SK-N-SH (cell line): ENCODE results near the gene CRYBG2. TPM values are rescaled to one million over a fixed set of nuclear protein-coding genes. Genes with fewer than 3 reads are reported as not detected.
A peak's percentile ranks its signal among the peaks of the same experiment; 100 is the strongest.

Experiments
- CTCF ChIA-PET: fragments of 300-600, 350-600 bp; formaldehyde crosslinking; extraction: SDS; loops from one replicate; lab custom pipeline; 2021; lab: Yijun Ruan, JAX
- POLR2A ChIA-PET: fragments of 350-600 bp; sonication (Branson Sonifier 250); formaldehyde crosslinking; extraction: SDS; loops from one replicate; lab custom pipeline; 2020; ENCODE audit warnings: antibody characterized with exemption, inconsistent platforms; lab: Yijun Ruan, JAX
- DNase-seq: peaks from one replicate; pipeline ENCODE4 v3.0.0; 2012
- H2AFZ ChIP-seq: fragments of 200-600 bp; sonication (generic); 2 replicates; pipeline ENCODE4 v1.8.1; 2016; ENCODE audit warnings: antibody characterized with exemption, mild to moderate bottlenecking, low read depth
- H3F3A ChIP-seq: fragments of 200-600 bp; sonication (generic); replicated peaks from 2 replicates; pipeline ENCODE3; 2016; ENCODE audit warnings: antibody characterized with exemption, mild to moderate bottlenecking; ENCODE audit not compliant: insufficient read depth
- H3K27ac ChIP-seq, 2 experiments: fragments of 200-500 bp in 1 of 2; fragments of 200-600 bp in 1 of 2; sonication (Bioruptor generic) in 1 of 2; sonication (generic), shearing (Covaris generic) in 1 of 2; 2 replicates each; pipeline versions ENCODE4 v1.5.1 to v1.6.1; 2014 to 2016; ENCODE audit warnings: low read depth in 2 of 2, inconsistent platforms in 1 of 2, low read length in 1 of 2, mild to moderate bottlenecking in 1 of 2, mixed read lengths in 1 of 2
- H3K27me3 ChIP-seq: fragments of 200-600 bp; sonication (generic), shearing (Covaris generic); 2 replicates; pipeline ENCODE4 v1.6.1; 2016; ENCODE audit warnings: mixed run types; ENCODE audit not compliant: insufficient read depth
- H3K36me3 ChIP-seq, 2 experiments: fragments of 200-500 bp in 1 of 2; fragments of 200-600 bp in 1 of 2; sonication (Bioruptor generic) in 1 of 2; sonication (generic) in 1 of 2; replicated peaks in 1 of 2; 2 replicates each; pipeline versions ENCODE3 to v1.5.1; 2014 to 2016; ENCODE audit warnings: low read length in 1 of 2, mild to moderate bottlenecking in 1 of 2; ENCODE audit not compliant: insufficient read depth in 2 of 2, control insufficient read depth in 1 of 2
- H3K4me1 ChIP-seq, 2 experiments: fragments of 200-500 bp in 1 of 2; fragments of 200-600 bp in 1 of 2; sonication (Bioruptor generic) in 1 of 2; sonication (generic), shearing (Covaris generic) in 1 of 2; 2 replicates each; pipeline versions ENCODE4 v1.5.1 to v1.6.1; 2014 to 2016; ENCODE audit warnings: low read depth in 1 of 2, low read length in 1 of 2, mixed run types in 1 of 2; ENCODE audit not compliant: insufficient read depth in 2 of 2, control insufficient read depth in 1 of 2
- H3K4me2 ChIP-seq: fragments of 200-600 bp; sonication (generic), shearing (Covaris generic); 2 replicates; pipeline ENCODE4 v1.6.1; 2017; ENCODE audit warnings: mixed run types
- H3K4me3 ChIP-seq, 2 experiments: fragments of 200-500 bp in 1 of 2; fragments of 200-600 bp in 1 of 2; sonication (Bioruptor generic) in 1 of 2; sonication (generic), shearing (Covaris generic) in 1 of 2; 2 replicates each; pipeline versions ENCODE4 v1.5.1 to v1.8.1; 2014 to 2016; ENCODE audit warnings: low read depth in 2 of 2, inconsistent platforms in 1 of 2, low read length in 1 of 2, mild to moderate bottlenecking in 1 of 2, mixed read lengths in 1 of 2, moderate library complexity in 1 of 2
- H3K79me2 ChIP-seq: fragments of 200-600 bp; sonication (generic); 2 replicates; pipeline ENCODE4 v1.8.1; 2017; ENCODE audit warnings: mild to moderate bottlenecking; ENCODE audit not compliant: insufficient read depth
- H3K9ac ChIP-seq: fragments of 200-600 bp; sonication (generic); 2 replicates; pipeline ENCODE4 v1.6.1; 2017; ENCODE audit warnings: mixed run types
- H3K9me2 ChIP-seq: fragments of 200-600 bp; sonication (generic); 2 replicates; pipeline ENCODE4 v1.6.1; 2017; ENCODE audit warnings: mixed run types
- H3K9me3 ChIP-seq: fragments of 200-600 bp; sonication (generic); 2 replicates; pipeline ENCODE4 v1.6.1; 2017; ENCODE audit warnings: mixed run types, mild to moderate bottlenecking, moderate library complexity
- H4K20me1 ChIP-seq: fragments of 200-600 bp; sonication (generic); 2 replicates; pipeline ENCODE4 v1.6.1; 2017; ENCODE audit warnings: mild to moderate bottlenecking, mixed run types; ENCODE audit not compliant: insufficient read depth
- CHD2 ChIP-seq: fragments of 150-350 bp; IDR thresholded peaks from 2 replicates; pipeline ENCODE4 v1.6.1; 2018; ENCODE audit warnings: low read length; ENCODE audit not compliant: partially characterized antibody
- ELF1 ChIP-seq: IDR thresholded peaks from 2 replicates; pipeline ENCODE4 v1.4.0; 2012
- FOSL2 ChIP-seq: IDR thresholded peaks from 2 replicates; pipeline ENCODE4 v1.4.0; 2012; ENCODE audit warnings: low read depth, mild to moderate bottlenecking, moderate library complexity, borderline replicate concordance
- FOXJ3 ChIP-seq: sonication (generic); formaldehyde crosslinking; IDR thresholded peaks from 2 replicates; pipeline ENCODE4 v1.5.1; 2020; ENCODE audit warnings: mild to moderate bottlenecking, missing genetic modification reagents
- NFIC ChIP-seq: IDR thresholded peaks from 2 replicates; pipeline ENCODE4 v1.4.0; 2012; ENCODE audit warnings: borderline replicate concordance
- RAD21 ChIP-seq: IDR thresholded peaks from 2 replicates; pipeline ENCODE4 v1.6.1; 2012; ENCODE audit warnings: mild to moderate bottlenecking, low read length
- RCOR1 ChIP-seq: fragments of 150-350 bp; IDR thresholded peaks from 2 replicates; pipeline ENCODE4 v1.6.1; 2017; ENCODE audit warnings: antibody characterized with exemption, low read length
- REST ChIP-seq: IDR thresholded peaks from 2 replicates; pipeline ENCODE4 v1.6.1; 2012; ENCODE audit warnings: mild to moderate bottlenecking, low read depth, low read length, moderate library complexity
- TAF1 ChIP-seq: IDR thresholded peaks from 2 replicates; pipeline ENCODE4 v1.6.1; 2012; ENCODE audit warnings: low read depth, mild to moderate bottlenecking, low read length, moderate library complexity, borderline replicate concordance
- TEAD4 ChIP-seq: IDR thresholded peaks from 2 replicates; pipeline ENCODE4 v1.4.0; 2012; ENCODE audit warnings: mild to moderate bottlenecking, borderline replicate concordance; ENCODE audit not compliant: insufficient read depth
- YY1 ChIP-seq: IDR thresholded peaks from 2 replicates; pipeline ENCODE4 v1.4.0; 2012; ENCODE audit warnings: low read depth, mild to moderate bottlenecking
- WGBS: methylation state at CpG from one replicate; pipeline ENCODE4 v1.1.6; 2017; ENCODE audit warnings: low lambda C conversion rate; 5-methylcytosine and 5-hydroxymethylcytosine counted together
- polyA plus RNA-seq, 3 experiments: library from polyadenylated mRNA; depleted of rRNA; stranded (reverse); fragments of >200 nt; gene quantifications; 2 replicates each; pipeline ENCODE4 v1.2.3, GENCODE V29; 2012
- TF ChIP-seq, protein P1 (sequence below): IDR thresholded peaks from 2 replicates; pipeline ENCODE4 v1.4.0; 2012; ENCODE audit warnings: low read depth, borderline replicate concordance
- TF ChIP-seq, protein P2 (sequence below): IDR thresholded peaks from 2 replicates; pipeline ENCODE4; 2012
- TF ChIP-seq, protein P3 (sequence below): IDR thresholded peaks from 2 replicates; pipeline ENCODE4 v1.4.0; 2012; ENCODE audit warnings: low read depth, borderline replicate concordance

Gene CRYBG2
- polyA plus RNA-seq, 1 of the 3 experiments (the other 2 are of a cell fraction): 0.08 TPM

DNA sequence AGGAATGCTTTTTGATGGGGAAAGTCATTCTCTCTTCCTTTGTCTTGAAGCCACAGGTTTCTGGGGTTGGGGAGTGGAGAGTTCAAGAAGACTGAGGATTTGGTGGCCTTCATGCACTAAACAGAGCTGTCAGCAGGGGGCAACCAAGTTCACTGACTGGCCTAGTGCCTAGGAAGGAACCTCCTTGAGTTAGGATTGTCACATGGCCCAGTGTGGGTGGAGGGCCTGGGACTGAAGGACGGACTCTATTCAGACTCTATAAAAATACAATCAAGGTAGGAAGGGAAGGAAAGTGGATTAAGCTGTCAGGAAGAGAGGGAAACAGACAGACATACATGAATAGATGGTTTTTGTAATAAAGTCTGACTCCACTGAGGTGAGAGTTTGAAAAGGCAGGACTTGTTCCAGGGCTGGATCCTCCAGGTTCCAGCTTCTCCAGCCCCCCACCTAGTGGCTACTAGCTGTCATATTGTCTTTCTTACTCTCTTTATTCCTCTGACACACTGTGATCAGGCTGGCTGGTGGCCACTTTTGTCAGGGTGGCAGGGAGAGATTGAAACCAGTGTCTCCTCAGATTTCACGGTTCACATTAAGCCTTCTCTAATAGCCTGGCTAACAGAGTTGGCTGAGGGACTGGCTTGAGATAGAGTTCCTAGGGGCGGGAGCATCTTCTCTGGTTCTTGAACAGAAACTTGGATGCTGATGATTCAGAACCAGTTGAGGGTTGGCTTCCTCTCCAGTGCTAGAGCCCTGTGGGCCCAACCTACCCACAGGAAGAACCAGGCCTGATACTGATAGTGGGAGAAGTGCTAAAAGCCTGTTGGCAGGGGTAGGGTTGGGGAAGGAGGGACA, 78.1 kb downstream of the CRYBG2 start (continued):
- TF ChIP-seq, protein P1, sequence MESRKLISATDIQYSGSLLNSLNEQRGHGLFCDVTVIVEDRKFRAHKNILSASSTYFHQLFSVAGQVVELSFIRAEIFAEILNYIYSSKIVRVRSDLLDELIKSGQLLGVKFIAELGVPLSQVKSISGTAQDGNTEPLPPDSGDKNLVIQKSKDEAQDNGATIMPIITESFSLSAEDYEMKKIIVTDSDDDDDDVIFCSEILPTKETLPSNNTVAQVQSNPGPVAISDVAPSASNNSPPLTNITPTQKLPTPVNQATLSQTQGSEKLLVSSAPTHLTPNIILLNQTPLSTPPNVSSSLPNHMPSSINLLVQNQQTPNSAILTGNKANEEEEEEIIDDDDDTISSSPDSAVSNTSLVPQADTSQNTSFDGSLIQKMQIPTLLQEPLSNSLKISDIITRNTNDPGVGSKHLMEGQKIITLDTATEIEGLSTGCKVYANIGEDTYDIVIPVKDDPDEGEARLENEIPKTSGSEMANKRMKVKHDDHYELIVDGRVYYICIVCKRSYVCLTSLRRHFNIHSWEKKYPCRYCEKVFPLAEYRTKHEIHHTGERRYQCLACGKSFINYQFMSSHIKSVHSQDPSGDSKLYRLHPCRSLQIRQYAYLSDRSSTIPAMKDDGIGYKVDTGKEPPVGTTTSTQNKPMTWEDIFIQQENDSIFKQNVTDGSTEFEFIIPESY: no peak
- TF ChIP-seq RAD21 (peak; percentile 72), TEAD4 (no peak), FOXJ3 (CRISPR knock-in tag) (no peak), RCOR1 (peak; percentile 7; the same call in 1 of the 2 replicates), ELF1 (no peak), CHD2 (no peak), YY1 (no peak)
- TF ChIP-seq, protein P2, sequence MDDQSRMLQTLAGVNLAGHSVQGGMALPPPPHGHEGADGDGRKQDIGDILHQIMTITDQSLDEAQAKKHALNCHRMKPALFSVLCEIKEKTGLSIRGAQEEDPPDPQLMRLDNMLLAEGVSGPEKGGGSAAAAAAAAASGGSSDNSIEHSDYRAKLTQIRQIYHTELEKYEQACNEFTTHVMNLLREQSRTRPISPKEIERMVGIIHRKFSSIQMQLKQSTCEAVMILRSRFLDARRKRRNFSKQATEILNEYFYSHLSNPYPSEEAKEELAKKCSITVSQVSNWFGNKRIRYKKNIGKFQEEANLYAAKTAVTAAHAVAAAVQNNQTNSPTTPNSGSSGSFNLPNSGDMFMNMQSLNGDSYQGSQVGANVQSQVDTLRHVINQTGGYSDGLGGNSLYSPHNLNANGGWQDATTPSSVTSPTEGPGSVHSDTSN: peak; percentile 41; the same call in 1 of the 2 replicates
- TF ChIP-seq, protein P3, sequence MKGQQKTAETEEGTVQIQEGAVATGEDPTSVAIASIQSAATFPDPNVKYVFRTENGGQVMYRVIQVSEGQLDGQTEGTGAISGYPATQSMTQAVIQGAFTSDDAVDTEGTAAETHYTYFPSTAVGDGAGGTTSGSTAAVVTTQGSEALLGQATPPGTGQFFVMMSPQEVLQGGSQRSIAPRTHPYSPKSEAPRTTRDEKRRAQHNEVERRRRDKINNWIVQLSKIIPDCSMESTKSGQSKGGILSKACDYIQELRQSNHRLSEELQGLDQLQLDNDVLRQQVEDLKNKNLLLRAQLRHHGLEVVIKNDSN: peak; percentile 81; the same call in 1 of the 2 replicates
- TF ChIP-seq, all 33 proteins: peak for 12

DNA sequence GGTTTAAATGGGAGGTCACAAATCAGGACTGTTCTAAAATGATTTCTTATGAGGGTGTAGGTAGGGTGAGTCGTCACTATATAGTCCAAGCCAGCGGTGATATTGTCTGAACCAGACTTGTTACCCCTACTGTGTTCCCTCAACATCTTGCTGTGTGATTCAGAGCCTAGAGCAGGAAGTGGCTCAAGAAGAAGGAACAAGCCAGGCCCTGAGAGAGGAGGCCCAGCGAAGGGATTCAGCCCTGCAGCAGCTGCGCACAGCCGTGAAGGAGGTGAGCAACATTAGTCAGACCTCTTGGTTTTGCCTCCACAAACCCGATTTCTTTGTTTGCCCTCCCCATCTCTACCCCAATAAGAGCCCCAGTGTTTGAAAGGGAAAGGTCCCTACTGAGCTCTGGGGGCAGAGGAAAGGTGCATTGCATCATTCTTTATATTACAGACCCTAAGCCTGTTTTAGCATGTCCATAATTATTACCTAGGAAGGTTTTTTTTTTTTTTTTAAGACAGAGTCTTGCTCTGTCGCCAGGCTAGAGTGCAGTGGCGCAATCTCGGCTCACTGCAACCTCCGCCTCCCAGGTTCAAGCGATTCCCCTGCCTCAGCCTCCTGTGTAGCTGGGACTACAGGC, 79.0 kb downstream of the CRYBG2 start:
- H3K79me2 ChIP-seq: peaks cover 8% of the 10 kb centered on the region
- DNase-seq: no peak
- H3K9ac ChIP-seq: no peak overlapping the region
- H3F3A ChIP-seq: peaks cover 51% of the 10 kb centered on the region
- H3K4me3 ChIP-seq: no peak overlapping the region
- ChIA-PET POLR2A (no interaction called here), CTCF (interaction anchor here (1.0 to 9.5 kb wide), 26 partner anchors 8 to 170 kb away, joined by 3 to 204 read pairs (median 6); partner anchors contain the start of genes C1orf232, CD52, CEP85 and UBXN11)
- no peaks in the 10 kb centered on the region for H3K9me3 ChIP-seq
- no peaks in the 10 kb centered on the region for H4K20me1 ChIP-seq
- no peaks in the 10 kb centered on the region for H3K9me2 ChIP-seq
- peak overlapping the region; percentile 2 to 87; a peak in 2 of 4 replicates for H3K27ac ChIP-seq
- peaks cover 17 to 42% of the 10 kb centered on the region in 2 experiments for H3K36me3 ChIP-seq
- peaks cover 20 to 44% of the 10 kb centered on the region in 2 experiments; a peak in 3 of 4 replicates for H3K4me1 ChIP-seq
- H3K27me3 ChIP-seq: no peaks in the 10 kb centered on the region
- 86% methylated on average over 11 of the region's 11 CpGs for WGBS
- peak overlapping the region; percentile 74; the same call in 1 of the 2 replicates for H3K4me2 ChIP-seq
- H2AFZ ChIP-seq: no peak overlapping the region; the same call in 1 of the 2 replicates
- TF ChIP-seq TAF1 (no peak), NFIC (no peak), TEAD4 (no peak), CHD2 (no peak), REST (no peak), FOSL2 (no peak), RCOR1 (no peak)
- TF ChIP-seq, protein P3: no peak
- TF ChIP-seq, protein P1: no peak
- TF ChIP-seq, protein P2: no peak
